Islet precursor cell (in vitro differentiated cells): ENCODE data around the gene CUX1.
"Not testable (repeated sequence)": the region's sequence is repeated elsewhere in the genome, so short reads cannot be mapped to it uniquely, and the experiment has no call there.

ENCODE experiments used
- DNase-seq: peaks from one replicate; pipeline ENCODE4 v3.0.0-alpha.2; 2018

The CUX1 gene

DNA sequence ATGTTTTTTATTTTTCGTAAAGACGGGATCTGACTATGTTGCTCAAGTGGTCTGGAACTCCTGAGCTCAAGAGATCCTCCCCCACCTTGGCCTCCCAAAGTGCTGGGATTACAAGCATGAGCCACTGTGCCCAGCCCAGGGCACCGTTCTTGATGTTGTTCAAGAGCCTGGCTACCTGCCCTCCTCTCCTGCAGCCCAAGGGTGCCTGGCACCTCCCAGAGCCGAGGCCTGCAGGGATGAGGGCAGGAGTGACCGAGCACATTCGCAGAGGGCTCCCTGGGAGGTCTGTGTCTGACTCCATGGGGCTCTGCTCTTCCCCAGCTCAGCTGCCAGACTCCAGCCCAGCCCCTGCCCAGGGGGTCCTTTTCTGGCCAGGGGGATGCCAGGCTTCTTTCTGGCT is 484.6 kb downstream of the CUX1 start:
- DNase-seq: no peak

DNA sequence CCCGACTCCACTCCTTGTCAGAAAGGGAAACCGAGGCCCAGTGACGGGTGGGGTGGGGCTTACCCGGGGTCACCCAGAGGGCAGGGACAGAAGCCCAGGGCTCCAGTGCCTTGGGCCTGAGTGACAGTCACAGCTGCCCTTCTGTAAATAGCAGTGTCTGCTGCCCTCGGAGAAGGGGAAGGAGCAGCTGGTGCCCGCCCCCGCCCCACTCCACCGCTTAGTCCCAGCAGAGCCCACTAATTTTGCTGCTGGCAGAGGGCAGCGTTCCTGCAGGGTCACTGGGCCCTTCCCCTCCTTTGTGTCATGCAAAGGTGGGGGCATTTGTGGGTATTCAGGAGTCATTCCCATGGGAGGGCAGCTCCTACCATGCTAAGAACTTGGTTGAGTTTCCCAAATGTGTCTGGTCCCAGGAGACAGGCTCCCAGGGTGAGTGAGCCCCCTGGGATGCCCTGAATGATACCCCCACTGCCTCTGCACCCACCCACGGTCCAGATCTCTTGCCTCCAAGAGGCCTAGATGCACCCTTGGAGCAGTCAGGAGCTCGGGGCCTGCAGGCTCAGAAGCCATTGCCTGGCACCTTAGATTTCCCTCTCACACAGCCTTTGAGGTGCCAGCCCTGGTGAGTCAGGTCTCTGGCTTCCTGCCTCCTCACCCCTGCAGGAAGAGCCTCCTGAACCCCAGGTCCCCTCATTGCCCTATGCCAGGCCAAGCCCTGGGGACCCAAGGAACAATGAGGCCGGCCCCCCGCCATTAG is 486.4 kb downstream of the CUX1 start:
- no peak for DNase-seq

- no peak for DNase-seq
Measured at GRCh38 chr7:102304668-102305067, 487.2 kb downstream of the CUX1 start.

GRCh38 chr7:102305414-102306268 is 488.2 kb downstream of the CUX1 start:
- no peak for DNase-seq

DNA sequence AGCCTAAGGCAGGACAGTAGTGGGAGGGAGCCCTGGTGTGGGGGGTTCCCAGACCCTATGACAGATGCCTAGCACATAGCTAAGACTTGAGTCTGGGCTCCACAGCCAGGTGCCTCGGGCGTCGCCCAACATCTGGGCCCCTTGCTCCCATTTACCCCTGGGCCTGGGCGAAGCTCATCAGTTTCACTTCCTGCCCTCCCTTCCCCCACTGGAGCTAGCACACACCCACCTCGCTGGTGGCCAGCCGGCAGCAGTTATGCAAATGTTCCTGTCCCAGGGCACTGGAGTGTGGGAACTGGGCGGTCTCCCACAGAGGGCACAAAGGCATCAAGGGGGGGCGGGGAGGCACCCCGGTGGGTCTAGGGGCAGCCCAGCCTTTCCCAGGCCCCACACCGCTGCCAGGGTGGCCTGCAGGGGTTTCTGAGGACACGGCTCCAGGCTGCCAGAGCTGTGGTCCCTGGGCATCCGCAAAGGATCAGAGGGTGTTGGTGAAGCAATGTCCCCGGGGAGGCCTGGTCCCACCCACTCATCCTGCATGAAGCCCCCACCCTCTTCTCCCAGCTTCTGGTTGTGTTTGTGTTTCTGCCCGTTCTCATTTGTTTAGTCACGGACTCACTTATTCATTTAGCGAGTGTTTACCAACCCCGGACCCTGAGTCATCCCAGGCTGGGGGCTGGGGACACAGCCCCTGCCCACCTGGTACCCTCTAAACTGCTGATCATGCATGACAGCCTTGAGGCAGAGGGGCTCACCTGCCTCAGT is 489.7 kb downstream of the CUX1 start:
- peak; percentile 86 for DNase-seq

DNA sequence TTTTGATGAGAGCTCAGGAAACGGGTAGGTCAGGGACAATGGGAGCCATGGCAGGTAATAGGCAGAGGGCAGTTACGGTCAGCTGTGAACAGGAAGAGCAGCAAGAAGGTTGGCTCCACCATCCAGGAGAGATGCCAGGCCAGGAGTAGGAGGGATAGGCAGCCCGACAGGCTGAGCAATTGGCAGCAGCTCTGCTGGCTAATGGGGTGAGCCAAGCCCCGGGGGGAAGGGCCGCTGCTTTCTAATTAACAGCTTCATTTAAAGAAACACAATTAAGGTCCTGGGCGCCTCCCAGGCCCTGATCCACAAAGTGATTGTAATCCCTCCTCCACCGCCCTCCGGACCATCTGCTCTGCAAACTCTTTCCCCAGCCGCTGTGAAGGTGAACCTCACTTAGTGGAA is 493.0 kb downstream of the CUX1 start:
- DNase-seq: no peak

GRCh38 chr7:102312317-102312716 is 494.9 kb downstream of the CUX1 start:
- DNase-seq: no peak

- DNase-seq: no peak
Measured at GRCh38 chr7:102313997-102314780, 496.8 kb downstream of the CUX1 start.

DNA sequence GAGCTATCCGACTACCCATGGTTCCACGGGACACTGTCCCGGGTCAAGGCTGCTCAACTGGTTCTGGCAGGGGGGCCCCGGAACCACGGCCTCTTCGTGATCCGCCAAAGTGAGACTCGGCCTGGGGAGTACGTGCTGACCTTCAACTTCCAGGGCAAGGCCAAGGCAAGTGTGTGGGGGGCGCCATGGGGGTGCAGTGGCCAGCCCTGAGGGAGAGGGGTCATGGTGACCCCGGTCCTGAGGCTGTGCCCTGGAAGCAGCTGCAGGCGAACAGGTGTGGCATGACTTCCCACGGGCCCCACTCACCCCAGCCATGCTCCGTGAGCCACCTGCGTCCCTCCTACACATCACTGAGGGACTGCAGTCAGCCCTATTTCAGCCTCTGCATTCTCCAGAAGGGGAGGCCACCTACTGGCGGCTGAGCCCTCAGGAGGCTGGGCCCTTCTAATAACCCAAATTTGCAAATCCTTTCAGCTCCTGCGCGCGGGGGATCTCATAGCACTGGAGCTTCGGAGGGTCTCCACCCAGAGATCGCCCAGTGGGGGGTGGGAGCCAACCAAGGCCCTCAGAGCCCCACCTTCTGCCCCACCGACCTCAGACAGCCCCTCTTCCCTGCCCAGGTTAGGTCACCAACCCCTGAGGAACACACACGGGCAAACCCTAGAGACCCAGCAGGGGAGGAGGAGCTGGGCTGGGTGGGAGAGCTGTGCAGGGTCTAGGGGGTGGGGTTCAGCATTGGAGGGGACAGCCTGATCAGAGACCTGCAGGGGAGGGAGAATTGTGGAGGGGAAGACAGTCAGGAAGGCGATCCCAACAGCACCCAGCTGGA is 500.0 kb downstream of the CUX1 start:
- DNase-seq: no peak

DNA sequence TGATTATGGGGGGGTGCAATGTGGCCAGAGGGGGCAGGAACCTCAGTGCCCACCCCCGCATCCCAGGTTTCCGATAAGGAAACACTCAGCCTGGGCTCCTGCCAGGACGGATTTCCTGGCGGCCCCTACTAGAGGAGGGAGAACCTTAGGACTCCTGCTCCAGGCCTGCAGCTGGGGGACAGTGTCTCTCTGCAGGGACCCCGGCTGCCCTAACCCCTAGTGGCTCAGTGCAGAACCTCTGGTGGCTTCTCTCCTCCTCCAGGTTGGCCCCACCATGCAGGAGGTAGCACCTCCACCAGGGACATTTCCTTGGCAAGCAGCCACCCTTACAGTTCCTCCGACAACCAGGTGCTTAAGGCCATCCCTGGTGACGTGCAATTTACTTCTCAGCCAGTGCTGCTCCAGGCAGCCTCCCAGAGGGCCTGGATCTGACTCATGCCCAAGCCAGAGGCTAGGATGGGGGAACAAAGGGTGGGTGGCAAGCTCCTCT is 501.1 kb downstream of the CUX1 start:
- DNase-seq: peak; percentile 85

DNA sequence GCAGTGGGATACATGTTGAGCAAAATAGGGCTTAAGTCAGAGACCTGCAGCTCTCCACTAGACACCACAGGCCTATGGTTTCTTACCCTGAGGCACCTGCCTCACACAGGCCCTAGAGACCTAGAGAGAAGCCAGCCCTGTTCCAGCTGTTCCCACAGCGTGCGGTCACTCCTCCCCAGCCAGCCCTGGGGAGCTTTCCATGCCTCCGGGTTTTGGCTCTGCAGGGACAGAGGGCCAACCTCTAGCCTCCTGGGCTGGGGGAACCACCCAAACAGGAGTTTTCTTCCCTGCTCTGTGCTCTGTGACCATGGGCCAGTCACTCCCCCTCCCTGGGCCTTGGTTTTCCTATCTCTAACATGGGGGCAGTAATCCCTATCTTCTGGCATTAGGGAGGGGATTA is 502.2 kb downstream of the CUX1 start:
- no peak for DNase-seq

DNA sequence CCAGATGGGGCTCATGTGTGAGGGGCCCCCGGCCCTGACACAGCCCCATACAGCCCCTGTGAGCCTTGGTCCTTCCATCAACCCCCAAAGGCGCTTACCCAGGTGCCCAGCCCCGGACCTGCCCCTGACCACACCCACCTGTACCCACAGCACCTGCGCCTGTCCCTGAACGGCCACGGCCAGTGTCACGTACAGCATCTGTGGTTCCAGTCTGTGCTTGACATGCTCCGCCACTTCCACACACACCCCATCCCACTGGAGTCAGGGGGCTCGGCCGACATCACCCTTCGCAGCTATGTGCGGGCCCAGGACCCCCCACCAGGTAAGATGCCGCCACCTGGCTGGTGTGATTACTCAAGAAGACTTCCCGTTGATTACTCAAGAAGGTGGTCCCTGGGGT is 502.8 kb downstream of the CUX1 start:
- DNase-seq: no peak

- DNase-seq: no peak
Measured at GRCh38 chr7:102320601-102321350, 503.4 kb downstream of the CUX1 start.

GRCh38 chr7:102321351-102322201 is 504.1 kb downstream of the CUX1 start:
- DNase-seq: peak; percentile 86

GRCh38 chr7:102322202-102322715 is 504.8 kb downstream of the CUX1 start:
- no peak for DNase-seq

GRCh38 chr7:102323914-102324195 is 506.4 kb downstream of the CUX1 start:
- no peak for DNase-seq

DNA sequence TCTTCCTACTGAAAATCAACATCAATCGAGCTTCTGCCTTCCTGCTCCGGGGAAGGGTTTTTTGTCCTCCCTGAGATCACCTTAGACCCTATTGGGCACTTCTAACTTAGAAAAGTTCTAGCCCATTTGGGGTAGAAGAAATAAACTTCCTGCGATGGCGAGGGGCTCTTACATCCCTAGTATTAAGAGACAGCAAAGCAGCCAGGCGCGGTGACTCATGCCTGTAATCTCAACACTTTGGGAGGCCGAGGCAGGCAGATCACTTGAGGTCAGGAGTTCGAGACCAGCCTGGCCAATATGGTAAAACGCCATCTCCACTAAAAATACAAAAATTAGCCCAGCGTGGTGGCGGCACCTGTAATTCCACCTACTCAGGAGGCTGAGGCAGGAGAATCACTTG is 507.7 kb downstream of the CUX1 start:
- not testable (repeated sequence) for DNase-seq

- DNase-seq: no peak
Measured at GRCh38 chr7:102326157-102326889, 508.9 kb downstream of the CUX1 start.

DNA sequence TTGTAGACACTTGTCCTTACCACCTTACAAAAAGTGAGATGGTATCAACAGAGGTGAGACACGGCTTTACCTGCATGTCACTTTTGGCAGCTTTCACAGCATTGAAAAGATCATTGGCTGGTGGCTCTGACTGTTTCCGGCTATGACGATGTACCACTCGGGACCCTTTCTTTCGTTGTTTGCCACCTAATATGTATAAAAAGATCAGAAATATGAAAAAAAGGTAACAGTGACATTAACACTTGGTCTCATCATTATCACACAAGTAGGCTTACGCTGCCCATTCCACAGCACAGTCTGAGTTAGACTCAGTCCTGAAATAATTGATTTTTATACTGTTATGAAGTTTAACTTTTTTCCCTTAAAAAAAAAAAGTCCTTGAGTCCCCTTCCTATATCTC is 509.8 kb downstream of the CUX1 start:
- DNase-seq: not testable (repeated sequence)
